Epithelial cell of proximal tubule (primary cell): Measurements from ENCODE around the gene SORD. TPM values are rescaled to one million over a fixed set of nuclear protein-coding genes. Genes with fewer than 3 reads are reported as not detected.
A peak's percentile ranks its signal among the peaks of the same experiment; 100 is the strongest.
"Not testable (repeated sequence)": the region's sequence is repeated elsewhere in the genome, so short reads cannot be mapped to it uniquely, and the experiment has no call there.

Experiments used
- DNase-seq: peaks from one replicate; pipeline ENCODE4 v3.0.0-alpha.2; 2011; ENCODE audit warnings: low read depth
- H3K4me3 ChIP-seq: 2 replicates; pipeline ENCODE4 v1.5.1; 2011; ENCODE audit warnings: low read depth, mild to moderate bottlenecking, low read length
- CTCF ChIP-seq: conservative IDR thresholded peaks from 2 replicates; pipeline ENCODE4 v1.5.1; 2012; ENCODE audit warnings: low read depth, mild to moderate bottlenecking, low read length
- total RNA-seq: library from RNA; depleted of rRNA; stranded (reverse); fragments of >200 nt; gene quantifications from 2 replicates; pipeline ENCODE4 v1.2.3, GENCODE V29; 2015

Gene SORD
- total RNA-seq, 1 donor from 2014 or later: 32.7 TPM

GRCh38 chr15:45048794-45049631 lies 26.0 kb downstream of the SORD start:
- no peak for TF ChIP-seq CTCF

GRCh38 chr15:45050587-45050986 lies 27.6 kb downstream of the SORD start:
- DNase-seq: no peak
- no peak for TF ChIP-seq CTCF
- H3K4me3 ChIP-seq: no peak overlapping the region

More at GRCh38 chr15:45048794-45049631, 26.0 kb downstream of the SORD start:
- H3K4me3 ChIP-seq: no peak overlapping the region
- DNase-seq: no peak

GRCh38 chr15:45052676-45053075 lies 29.7 kb downstream of the SORD start:
- not testable (repeated sequence) for H3K4me3 ChIP-seq, DNase-seq

GRCh38 chr15:45058690-45059675 lies 36.0 kb downstream of the SORD start:
- H3K4me3 ChIP-seq, DNase-seq: not testable (repeated sequence)

GRCh38 chr15:45062301-45062700 lies 39.3 kb downstream of the SORD start:
- not testable (repeated sequence) for H3K4me3 ChIP-seq, DNase-seq

- TF ChIP-seq CTCF: no peak
- peak; percentile 6 for DNase-seq
Measured at GRCh38 chr15:45064386-45064785, 41.4 kb downstream of the SORD start.

GRCh38 chr15:45069942-45070360 lies 47.0 kb downstream of the SORD start:
- DNase-seq, H3K4me3 ChIP-seq: not testable (repeated sequence)

More at GRCh38 chr15:45064386-45064785, 41.4 kb downstream of the SORD start:
- no peak overlapping the region for H3K4me3 ChIP-seq

- H3K4me3 ChIP-seq, DNase-seq: not testable (repeated sequence)
Measured at GRCh38 chr15:45073602-45074001, 50.6 kb downstream of the SORD start.

GRCh38 chr15:45075440-45076320 lies 52.7 kb downstream of the SORD start:
- not testable (repeated sequence) for H3K4me3 ChIP-seq, DNase-seq

GRCh38 chr15:45077391-45077790 lies 54.4 kb downstream of the SORD start:
- DNase-seq, H3K4me3 ChIP-seq: not testable (repeated sequence)

- DNase-seq, H3K4me3 ChIP-seq: not testable (repeated sequence)
Measured at GRCh38 chr15:45079201-45079600, 56.2 kb downstream of the SORD start.

- DNase-seq: not testable (repeated sequence)
Measured at GRCh38 chr15:45079628-45080246, 56.7 kb downstream of the SORD start.

GRCh38 chr15:45080593-45080992 lies 57.6 kb downstream of the SORD start:
- H3K4me3 ChIP-seq, DNase-seq: not testable (repeated sequence)

More at GRCh38 chr15:45079628-45080246, 56.7 kb downstream of the SORD start:
- H3K4me3 ChIP-seq: not testable (repeated sequence)

- DNase-seq, H3K4me3 ChIP-seq: not testable (repeated sequence)
Measured at GRCh38 chr15:45082412-45082811, 59.4 kb downstream of the SORD start.
